ENCODE data around the gene DDIT4L.

DNA sequence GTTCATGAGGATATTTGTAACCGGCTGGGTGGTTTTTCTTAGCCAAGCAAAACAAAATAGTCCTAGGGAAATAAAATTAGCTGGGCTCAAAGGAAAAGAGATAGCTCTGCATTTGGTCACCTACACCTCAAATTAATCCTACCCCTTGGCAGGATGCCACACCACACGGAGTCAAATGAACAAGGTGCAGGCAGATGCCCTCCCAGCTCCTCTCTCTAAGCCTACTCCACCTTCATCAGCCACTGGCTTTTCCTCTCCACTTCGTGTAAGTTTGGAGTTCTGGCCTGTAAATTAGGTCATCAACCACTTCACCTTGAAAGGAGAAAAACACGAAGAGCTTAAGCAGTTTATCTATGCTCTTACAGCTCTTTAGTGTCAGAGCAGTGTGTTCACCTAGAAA lies 1.4 kb downstream of the DDIT4L start:
- TF ChIP-seq, protein P1, sequence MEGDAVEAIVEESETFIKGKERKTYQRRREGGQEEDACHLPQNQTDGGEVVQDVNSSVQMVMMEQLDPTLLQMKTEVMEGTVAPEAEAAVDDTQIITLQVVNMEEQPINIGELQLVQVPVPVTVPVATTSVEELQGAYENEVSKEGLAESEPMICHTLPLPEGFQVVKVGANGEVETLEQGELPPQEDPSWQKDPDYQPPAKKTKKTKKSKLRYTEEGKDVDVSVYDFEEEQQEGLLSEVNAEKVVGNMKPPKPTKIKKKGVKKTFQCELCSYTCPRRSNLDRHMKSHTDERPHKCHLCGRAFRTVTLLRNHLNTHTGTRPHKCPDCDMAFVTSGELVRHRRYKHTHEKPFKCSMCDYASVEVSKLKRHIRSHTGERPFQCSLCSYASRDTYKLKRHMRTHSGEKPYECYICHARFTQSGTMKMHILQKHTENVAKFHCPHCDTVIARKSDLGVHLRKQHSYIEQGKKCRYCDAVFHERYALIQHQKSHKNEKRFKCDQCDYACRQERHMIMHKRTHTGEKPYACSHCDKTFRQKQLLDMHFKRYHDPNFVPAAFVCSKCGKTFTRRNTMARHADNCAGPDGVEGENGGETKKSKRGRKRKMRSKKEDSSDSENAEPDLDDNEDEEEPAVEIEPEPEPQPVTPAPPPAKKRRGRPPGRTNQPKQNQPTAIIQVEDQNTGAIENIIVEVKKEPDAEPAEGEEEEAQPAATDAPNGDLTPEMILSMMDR (IDR thresholded peaks at IDR 0.05; ENCODE audit: low read depth, low read length, missing input control): no peak
- TF ChIP-seq, protein P2, sequence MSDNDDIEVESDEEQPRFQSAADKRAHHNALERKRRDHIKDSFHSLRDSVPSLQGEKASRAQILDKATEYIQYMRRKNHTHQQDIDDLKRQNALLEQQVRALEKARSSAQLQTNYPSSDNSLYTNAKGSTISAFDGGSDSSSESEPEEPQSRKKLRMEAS (IDR thresholded peaks at IDR 0.05): no peak
- TF ChIP-seq RAD21 (IDR thresholded peaks at IDR 0.05): no peak
- TF ChIP-seq RXRA (IDR thresholded peaks at IDR 0.05): no peak
- no peak for TF ChIP-seq JUND (IDR thresholded peaks at IDR 0.05)
- no peak for TF ChIP-seq YY1 (IDR thresholded peaks at IDR 0.05)
- TF ChIP-seq, protein P3, sequence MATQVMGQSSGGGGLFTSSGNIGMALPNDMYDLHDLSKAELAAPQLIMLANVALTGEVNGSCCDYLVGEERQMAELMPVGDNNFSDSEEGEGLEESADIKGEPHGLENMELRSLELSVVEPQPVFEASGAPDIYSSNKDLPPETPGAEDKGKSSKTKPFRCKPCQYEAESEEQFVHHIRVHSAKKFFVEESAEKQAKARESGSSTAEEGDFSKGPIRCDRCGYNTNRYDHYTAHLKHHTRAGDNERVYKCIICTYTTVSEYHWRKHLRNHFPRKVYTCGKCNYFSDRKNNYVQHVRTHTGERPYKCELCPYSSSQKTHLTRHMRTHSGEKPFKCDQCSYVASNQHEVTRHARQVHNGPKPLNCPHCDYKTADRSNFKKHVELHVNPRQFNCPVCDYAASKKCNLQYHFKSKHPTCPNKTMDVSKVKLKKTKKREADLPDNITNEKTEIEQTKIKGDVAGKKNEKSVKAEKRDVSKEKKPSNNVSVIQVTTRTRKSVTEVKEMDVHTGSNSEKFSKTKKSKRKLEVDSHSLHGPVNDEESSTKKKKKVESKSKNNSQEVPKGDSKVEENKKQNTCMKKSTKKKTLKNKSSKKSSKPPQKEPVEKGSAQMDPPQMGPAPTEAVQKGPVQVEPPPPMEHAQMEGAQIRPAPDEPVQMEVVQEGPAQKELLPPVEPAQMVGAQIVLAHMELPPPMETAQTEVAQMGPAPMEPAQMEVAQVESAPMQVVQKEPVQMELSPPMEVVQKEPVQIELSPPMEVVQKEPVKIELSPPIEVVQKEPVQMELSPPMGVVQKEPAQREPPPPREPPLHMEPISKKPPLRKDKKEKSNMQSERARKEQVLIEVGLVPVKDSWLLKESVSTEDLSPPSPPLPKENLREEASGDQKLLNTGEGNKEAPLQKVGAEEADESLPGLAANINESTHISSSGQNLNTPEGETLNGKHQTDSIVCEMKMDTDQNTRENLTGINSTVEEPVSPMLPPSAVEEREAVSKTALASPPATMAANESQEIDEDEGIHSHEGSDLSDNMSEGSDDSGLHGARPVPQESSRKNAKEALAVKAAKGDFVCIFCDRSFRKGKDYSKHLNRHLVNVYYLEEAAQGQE (IDR thresholded peaks at IDR 0.05): no peak
- no peak for TF ChIP-seq SP1 (IDR thresholded peaks at IDR 0.05)
- no peak for TF ChIP-seq TAF1 (conservative IDR thresholded peaks at IDR 0.05)
- no peak for TF ChIP-seq NR2F2 (IDR thresholded peaks at IDR 0.05)
- TF ChIP-seq EGR1 (IDR thresholded peaks at IDR 0.05; ENCODE audit: low read depth in 2 of 2): no peak
- TF ChIP-seq GABPA (IDR thresholded peaks at IDR 0.05 in 1 of 2, conservative IDR thresholded peaks at IDR 0.05 in 1 of 2): no peak
- TF ChIP-seq, protein P4, sequence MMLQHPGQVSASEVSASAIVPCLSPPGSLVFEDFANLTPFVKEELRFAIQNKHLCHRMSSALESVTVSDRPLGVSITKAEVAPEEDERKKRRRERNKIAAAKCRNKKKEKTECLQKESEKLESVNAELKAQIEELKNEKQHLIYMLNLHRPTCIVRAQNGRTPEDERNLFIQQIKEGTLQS (IDR thresholded peaks at IDR 0.05): no peak

Measured in liver (tissue), 3 donors.